Stimulated activated CD8-positive, alpha-beta memory T cell treated with anti-CD3 and anti-CD28 coated beads, Interleukin-7, amount 100 ng/mL, for 1 hour (primary cell): ENCODE data around the gene D2HGDH.
"Not testable (repeated sequence)": the region's sequence is repeated elsewhere in the genome, so short reads cannot be mapped to it uniquely, and the experiment has no call there.

ENCODE experiments used
- DNase-seq, 2 donors: peaks; one replicate each; pipeline ENCODE4 v3.0.0-alpha.2; 2020; ENCODE audit warnings: low read depth in 2 of 2

D2HGDH gene

DNA sequence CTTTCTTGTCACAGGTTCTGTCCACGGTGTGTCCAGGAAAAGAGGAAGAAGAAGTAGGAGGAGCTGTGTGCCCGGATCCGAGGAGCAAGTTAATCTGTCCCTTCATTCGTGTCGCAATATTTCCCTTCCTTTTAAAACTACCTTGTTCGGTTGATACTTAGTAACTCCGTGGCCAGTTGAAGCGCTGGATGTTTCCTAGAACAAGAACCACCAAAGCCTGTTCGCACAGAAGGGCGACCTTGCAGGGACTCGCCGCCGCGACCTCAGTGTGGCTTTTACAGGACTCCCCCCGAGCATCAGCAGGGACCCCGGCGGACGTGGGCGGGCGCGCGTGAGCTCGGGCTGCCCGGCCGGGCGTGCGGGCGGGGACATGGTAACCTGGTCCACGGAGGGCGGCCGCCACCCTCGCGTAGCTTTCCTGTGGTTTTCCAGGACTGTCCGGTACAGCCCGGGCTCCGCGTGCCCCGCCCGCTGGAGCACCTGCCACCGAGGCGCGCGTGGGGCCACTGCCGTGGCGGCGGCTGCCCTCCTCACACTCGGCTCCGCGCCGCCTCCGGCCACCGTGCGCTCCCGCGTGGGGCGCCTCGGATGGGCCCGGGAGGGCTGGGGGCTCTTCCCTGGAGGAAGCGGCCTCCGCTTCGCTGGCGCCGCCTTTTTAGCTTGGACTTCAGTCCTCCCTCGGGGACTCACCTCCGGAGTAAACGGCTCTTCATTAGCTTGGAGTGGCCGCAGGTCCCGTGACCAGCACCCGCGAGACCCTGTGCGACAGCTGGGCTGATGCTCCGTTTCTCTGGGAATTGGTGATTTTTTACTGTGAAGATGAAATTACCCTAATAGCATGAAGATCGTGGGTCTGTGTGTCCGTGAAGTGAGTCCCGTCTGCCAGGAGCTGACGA is 9.2 kb upstream of the D2HGDH start:
- DNase-seq: no peak

DNA sequence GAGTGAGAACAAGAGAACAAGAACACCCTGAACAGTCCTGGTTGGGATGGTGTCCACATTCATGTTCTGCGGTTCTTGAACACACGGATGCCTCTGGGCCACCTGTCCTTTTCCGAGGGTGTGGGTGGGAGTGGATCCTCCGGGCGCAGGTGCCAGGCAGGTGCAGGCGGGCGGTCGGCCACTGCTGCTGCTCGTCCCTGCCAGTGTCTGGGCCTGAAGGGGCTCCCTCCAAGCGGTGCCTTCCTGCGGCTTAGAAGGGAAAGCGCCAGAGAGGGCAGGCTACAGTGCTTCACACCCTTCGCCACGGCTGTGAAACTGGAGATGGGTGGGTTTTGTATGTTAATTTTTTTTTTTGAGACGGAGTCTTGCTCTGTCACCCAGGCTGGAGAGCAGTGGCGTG is 8.0 kb upstream of the D2HGDH start:
- DNase-seq: no peak

DNA sequence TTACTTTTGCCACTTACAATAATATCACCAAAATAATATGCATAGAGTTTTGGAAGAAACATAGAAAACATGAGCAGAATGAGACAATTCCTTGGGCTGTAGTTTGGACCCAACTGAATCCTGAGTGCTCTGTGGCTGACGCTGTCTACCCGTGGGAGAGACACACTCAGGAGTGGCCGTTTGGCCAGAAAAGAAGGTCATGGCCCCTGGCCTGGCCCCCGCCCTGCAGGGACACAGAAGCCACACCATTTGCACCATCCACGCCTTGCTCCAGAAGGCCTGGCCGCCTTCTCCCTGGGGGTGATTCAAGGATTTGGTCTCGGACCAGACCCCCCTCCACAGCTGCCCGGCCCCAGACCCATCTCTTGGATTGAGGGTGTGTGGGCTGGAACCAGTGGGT is 6.4 kb upstream of the D2HGDH start:
- no peak for DNase-seq

DNA sequence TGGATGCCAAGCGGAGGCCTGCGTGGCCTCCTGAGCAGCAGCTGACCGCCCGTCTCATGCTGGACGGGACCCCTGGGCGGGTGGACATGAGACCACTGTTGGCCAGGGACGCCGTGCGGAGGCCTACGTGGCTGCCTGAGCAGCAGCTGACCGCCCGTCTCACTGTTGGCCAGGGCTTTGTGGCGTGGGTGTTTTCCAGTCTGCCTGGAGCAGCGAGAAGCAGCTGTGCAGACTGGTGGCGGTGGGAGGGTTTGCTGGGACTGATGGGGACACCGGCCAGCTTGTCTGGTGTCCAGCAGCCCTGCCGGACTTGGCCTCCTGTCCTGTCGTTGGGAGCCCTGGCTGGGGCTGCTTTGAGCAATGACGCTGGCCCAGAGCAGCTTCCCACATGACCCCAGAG is 5.8 kb upstream of the D2HGDH start:
- DNase-seq: no peak

DNA sequence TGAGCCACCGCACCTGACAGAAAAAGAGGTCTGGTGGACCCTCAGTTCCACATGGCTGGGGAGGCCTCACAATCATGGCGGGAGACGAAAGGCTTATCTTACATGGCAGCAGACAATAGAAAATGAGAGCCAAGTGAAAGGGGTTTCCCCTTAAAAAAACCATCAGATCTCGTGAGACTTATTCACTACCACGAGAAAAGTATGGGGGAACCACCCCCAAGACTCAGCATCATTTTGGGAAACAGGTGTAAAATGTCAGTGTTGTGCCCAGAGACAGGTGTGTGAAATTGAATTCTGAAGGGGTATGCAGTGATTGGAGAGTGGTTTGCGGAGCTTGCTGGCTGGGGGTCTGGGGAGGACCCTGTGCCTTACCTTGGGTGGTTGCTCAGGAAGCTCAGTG is 4.6 kb upstream of the D2HGDH start:
- no peak for DNase-seq

DNA sequence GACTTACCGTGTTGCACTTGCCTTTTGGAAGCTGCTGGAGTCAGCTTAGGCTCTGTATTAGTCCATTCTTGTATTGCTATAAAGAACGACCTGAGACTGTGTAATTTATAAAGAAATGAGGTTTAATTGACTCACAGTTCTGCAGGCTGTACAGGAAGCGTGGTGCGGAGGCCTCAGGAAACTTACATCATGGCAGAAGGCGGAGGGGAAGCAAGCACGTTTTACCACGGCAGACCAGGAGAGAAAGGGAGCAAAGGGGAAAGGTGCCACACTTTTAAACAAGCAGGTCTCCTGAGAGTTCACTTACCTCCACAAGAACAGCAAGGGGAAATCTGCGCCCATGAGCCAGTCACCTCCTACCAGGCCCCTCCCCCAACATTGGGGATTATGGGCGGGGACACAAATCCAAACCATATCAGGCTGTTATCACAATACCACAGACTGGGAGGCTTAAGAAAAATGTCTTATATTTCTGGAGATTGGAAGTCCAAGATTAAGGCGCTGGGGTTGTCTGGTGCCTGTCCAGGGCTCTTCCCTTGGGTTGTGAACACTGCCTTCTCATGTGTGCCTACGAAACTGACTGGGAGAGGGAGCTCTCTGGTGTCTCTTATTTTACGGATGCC is 3.6 kb upstream of the D2HGDH start:
- no peak for DNase-seq

DNA sequence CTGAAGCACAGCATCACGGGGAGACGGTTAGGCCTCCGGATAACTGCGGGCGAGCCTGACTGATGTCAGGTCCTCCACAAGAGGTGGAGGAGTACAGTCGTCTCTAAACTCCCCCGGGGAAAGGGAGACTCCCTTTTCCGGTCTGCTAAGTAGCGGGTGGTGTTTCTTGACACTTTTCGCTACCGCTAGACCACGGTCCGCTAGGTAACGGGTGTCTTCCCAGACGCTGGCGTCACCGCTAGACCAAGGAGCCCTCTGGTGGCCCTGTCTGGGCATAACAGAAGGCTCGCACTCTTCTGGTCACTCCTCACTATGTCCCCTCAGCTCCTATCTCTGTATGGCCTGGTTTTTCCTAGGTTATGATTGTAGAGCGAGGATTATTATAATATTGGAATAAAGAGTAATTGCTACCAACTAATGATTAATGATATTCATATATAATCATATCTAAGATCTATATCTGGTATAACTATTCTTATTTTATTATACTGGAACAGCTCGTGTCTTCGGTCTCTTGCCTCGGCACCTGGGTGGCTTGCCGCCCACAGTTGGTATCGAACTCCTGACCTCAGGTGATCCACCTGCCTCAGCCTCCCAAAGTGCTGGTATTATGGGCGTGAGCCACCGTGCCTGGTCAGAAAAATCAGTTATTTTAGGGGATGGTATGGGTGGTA is 1.8 kb upstream of the D2HGDH start:
- DNase-seq: peak in 1 of 2 donors; percentile 39

DNA sequence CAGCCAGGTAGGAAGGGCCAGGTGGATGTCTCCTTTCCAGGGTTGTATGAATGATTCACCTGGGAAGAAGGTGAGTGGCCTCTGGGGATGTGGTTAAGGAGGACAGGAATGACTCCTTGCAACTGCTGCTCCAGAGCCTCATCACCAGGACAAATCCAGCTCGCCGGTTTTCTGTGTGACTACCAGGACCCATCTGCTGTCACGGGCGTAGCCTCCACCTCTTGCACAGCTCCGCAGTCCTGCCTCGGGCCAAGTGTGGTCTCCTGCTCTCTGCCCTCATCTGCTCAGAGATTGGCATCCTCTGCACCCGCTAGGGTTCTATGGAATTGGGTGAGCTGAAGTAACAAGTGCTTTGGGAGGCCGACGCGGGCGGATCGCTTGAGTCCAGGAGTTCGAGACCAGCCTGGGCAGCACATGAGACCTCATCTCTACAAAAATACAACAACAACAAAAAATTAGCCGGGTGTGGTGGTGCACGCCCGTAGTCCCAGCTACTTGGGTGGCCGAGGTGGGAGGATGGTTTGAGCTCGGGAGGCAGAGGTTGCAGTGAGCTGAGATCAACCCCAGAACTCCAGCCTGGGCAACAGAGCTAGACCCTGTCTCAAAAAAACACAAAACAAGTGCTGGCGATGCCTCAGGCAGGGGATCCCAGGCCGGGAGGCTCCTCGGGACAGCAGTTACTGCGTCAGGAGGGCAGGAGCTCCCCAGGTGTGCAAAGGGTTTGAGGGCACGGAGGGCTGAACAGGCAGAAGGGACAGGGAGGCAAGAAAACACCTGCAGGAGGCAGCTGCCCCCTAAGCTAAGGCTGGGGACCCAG is 831 bp upstream of the D2HGDH start:
- no peak for DNase-seq

DNA sequence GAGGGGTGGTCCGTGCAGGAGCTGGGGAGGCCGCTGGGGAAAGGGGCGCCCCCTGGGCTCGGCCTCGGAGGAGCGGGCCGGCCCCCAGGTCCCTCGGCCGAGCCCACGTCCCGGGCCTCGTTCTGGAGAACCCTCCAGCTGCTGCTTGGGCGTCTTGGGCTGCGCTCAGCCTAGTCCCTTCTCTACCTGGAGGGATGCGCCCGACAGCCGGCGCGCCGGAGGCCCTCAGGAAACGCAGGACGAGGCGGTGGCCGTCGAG is 293 bp upstream of the D2HGDH start:
- DNase-seq: no peak

DNA sequence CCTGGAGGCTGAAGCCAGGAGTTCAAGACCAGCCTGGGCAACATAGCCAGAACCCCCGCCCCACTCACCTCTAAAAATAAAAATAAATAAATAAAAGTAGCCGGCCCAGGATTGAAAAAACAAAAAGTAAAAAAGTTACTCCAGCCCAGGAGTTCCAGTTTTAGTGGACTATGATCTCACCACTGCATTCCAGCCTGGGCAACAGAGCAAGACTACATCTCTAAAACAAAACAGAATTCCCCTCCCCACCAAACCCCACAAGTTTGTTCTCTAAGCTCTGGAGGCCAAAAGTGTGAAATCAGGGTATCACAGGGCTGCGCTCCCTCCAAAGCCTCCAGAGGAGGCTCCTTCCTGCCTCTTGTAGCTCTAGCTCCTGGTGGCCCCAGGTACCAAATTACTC is 1.7 kb downstream of the D2HGDH start:
- no peak for DNase-seq

DNA sequence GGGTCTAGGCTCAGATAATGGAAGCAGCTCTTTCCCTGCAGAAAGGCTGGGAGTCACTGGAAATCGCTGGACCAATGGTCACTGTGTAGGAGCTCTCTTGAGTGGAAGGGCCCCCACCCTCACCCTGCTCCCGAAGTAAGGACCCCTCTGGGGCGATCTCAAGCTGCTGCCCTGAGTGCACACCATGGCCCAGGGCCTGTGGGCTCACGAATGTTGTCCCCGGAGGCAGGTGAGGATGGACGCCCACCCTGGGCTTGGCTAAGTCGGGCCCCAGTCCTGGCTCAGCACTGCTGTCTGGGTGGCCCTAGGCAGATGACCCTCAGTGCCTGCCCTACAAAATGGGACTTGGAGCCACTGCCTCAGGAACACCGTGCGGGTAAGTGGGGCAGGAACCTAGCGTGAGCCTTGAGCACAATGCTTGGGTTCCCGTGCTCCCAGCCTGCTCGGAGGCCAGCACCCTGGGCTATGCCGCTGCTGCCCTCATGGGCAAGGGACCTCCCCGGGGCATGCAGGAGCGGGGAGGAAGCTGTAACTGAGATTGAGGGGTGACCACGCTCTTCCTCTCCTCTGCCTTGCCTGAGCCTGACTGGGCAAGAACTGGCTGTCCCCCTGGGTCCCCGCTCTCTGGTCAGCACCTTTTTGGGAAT is 3.7 kb downstream of the D2HGDH start:
- no peak for DNase-seq

DNA sequence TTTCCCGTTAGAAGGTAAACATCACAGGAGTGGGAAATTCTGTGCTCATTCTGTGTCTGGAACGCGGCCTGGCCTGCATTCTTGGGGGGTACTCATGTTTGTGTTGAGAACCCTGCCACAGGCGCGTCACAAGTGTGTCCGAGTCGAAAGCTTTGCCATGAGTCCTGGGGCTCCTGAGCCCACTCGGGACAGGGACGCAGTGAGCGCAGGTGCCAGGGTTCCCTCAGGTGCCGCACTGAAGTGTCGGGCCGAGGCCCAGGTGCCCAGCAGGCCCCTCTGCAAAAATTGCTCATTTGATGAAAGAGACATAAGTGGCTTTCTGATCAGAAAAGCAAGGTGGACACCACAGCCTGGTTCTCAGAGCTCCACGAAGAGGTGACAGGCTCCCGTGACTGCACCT is 4.7 kb downstream of the D2HGDH start:
- DNase-seq: no peak

DNA sequence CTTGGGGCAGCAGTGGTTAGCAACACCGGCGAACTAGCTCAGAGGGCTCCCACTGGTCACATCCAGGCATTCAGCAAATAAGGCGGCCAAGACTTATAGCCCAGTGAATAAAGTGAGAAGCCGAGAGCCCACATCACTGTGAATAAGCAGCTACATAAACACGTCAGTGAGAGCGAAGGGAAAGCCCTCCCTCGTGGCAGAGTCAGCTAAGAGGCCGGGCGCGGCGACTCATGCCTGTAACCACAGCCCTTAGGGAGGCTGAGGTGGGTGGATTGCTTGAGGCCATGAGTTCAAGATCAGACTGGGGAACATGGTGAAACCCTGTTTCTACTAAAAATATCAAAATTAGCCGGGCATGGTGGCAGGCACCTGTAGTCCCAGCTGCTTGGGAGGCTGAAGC is 5.2 kb downstream of the D2HGDH start:
- no peak for DNase-seq

DNA sequence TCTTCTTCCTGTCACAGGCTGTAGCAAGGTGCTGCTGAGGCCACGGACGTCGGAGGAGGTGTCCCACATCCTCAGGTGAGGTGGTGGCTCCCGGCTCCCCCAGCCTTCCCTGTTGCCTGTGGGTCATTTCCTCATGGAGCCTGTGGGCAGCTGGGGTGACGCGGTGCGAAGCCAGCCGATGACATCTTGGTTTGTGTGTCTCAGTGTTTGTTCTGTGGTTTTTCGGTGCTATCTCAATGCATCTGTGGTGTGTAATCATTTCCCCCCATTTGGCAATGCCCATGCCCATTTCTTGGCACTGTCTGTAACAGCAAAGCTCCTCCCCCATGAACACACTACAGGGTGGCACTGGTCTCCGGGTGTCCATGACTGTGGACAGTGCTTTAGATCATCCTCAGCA is 6.6 kb downstream of the D2HGDH start:
- DNase-seq: no peak

DNA sequence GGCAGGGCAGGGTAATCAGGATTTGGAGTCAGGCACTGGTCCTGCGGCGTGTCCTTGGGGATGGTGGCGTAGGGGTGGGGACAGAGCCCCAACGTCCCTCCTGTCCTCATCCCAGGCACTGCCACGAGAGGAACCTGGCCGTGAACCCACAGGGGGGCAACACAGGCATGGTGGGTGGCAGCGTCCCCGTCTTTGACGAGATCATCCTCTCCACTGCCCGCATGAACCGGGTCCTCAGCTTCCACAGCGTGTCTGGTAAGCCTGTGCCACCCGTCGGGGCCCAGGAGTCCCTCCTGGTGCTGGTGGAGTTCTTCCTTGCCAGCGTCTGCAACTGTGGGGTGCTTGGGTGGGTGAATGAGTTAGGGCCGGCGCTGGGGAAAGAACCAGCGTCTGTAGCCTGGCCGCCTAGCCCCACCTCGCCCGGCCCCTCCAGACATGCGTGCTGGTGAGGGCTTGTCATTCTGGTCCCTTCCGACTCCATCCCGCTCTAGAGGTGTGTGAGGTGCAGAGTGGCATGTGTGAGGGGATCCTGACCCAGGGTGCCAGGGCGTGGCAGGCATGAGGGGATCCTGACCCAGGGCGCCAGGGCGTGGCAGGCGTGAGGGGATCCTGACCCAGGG is 8.0 kb downstream of the D2HGDH start:
- no peak for DNase-seq

DNA sequence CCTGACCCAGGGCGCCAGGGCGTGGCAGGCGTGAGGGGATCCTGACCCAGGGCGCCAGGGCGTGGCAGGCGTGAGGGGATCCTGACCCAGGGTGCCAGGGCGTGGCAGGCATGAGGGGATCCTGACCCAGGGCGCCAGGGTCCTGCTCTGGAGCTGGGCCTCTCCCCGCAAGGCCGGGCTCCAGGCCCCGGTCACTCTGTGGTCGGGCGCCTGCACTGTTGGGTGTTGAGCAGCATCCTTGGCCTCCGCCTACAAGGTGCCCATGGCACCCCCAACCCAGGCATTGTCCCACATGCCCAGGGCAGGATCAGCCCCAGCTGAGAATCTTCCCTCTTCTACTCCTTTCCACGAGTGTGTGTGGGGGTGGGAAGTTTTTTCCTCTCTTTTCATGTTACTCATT is 8.6 kb downstream of the D2HGDH start:
- not testable (repeated sequence) for DNase-seq

DNA sequence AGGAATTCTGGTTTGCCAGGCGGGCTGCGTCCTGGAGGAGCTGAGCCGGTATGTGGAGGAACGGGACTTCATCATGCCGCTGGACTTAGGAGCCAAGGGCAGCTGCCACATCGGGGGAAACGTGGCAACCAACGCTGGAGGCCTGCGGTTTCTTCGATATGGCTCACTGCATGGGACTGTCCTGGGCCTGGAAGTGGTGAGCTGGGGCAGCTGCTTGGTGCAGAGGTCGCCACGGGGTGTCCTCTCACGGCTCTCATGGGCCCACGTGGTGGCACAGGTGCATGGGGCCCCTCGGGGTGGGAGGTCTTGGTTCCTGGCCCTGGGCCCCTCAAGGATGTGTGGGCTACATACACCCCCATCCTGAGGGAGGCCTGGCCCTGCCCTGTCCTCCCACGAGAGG is 9.2 kb downstream of the D2HGDH start:
- DNase-seq: no peak

DNA sequence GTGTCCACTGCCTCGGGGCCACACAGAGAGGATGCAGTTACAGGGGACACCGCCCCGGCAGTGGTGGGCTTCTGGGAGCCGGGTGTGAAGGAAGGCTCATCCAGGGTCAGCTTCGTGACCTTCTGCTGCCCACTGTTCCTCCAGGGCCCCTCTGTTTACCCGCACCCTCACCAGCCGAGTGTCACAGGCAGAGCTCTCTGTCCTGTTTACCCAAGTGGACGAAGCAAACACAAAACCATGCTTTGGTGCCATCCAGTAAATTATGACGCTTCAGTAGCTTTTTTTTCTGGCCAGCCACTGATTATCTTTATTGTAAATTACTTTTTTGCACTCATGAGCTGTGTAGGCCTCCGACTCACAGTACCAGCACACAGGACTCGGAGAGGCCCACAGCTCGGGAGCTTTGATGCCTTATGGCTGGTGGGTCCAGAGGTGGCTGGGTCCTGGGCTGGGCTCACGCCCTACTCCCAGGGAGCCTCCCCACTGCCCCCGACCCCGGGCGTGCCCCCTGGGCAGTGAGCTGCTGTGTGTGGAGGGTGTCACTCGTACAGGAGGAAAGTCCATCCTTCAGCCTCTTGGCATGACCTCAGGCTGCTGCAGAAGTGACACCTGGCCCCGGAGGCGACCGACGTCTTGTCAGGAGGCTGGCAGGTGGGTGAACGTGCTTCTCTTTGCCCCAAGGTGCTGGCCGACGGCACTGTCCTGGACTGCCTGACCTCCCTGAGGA is 9.8 kb downstream of the D2HGDH start:
- no peak for DNase-seq

DNA sequence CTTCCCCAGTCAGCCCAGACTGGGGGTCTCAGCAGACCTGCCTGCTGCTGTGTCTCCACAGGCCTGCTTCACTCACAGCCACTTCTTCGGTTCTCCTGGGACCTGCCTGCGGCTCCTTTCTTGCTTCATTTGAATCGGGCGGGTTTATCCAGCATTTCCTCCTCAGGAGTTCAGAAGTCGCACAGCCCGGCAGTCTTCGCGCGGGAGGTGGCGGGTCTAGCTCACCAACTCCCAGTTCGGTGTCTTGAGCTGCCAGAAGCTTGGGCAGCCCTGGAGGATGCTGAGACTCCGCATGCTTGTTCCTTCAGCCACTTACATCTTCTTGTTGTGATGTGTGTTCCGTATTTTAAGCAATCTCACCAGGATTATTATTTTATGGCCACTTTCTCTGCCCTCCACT is 10.8 kb downstream of the D2HGDH start:
- DNase-seq: no peak

DNA sequence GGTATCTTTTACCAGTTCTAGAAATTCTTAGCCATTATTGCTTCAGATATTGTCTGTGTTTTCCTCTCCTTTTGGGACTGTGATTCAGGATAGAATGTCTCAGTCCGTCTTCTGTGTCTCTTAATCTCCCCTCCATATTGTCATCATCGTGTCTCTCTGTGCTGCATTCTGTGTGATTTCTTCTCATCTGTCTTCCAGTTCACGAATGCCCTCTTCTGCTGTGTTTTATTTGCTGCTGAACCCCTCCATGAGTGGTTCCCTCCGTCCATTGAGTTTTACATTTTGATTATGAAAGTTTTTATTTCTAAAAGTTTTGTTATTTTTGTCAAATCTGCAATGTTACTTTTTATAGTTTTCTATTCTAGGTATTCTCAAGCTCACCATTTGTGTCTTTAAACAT is 11.7 kb downstream of the D2HGDH start:
- no peak for DNase-seq
